OCI-LY3 (cell line): ENCODE data around the gene SLC35B2.

Experiments
- CTCF ChIP-seq: fragments of 200-600, 300-600 bp; sonication (generic); IDR thresholded peaks from 2 replicates; pipeline ENCODE4 v1.5.1; 2014; ENCODE audit warnings: antibody characterized with exemption, low read length, low read depth
- EZH2phosphoT487 ChIP-seq: fragments of 200-600 bp; shearing (Covaris generic); IDR thresholded peaks from 2 replicates; pipeline ENCODE4 v1.6.1; 2018; ENCODE audit warnings: antibody characterized with exemption, mixed run types, low read depth

GRCh38 chr6:44291841-44292240, 34.5 kb upstream of the SLC35B2 start:
- no peak for TF ChIP-seq CTCF
- TF ChIP-seq EZH2phosphoT487, result no peak
